ENCODE results near the gene RAD17. TPM values are rescaled to one million over a fixed set of nuclear protein-coding genes. Genes with fewer than 3 reads are reported as not detected.
"Not testable (repeated sequence)": the region's sequence is repeated elsewhere in the genome, so short reads cannot be mapped to it uniquely, and the experiment has no call there.

The RAD17 gene, protein sequence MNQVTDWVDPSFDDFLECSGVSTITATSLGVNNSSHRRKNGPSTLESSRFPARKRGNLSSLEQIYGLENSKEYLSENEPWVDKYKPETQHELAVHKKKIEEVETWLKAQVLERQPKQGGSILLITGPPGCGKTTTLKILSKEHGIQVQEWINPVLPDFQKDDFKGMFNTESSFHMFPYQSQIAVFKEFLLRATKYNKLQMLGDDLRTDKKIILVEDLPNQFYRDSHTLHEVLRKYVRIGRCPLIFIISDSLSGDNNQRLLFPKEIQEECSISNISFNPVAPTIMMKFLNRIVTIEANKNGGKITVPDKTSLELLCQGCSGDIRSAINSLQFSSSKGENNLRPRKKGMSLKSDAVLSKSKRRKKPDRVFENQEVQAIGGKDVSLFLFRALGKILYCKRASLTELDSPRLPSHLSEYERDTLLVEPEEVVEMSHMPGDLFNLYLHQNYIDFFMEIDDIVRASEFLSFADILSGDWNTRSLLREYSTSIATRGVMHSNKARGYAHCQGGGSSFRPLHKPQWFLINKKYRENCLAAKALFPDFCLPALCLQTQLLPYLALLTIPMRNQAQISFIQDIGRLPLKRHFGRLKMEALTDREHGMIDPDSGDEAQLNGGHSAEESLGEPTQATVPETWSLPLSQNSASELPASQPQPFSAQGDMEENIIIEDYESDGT
- 13.4 and 16.6 TPM in 2 replicates for total RNA-seq

GRCh38 chr5:69369340-69370121 is at the start of gene RAD17, which contains the start of the genes AK6 and TAF9:
Gene RAD17 (plus strand): TSS chr5:69369818. CDS start chr5:69372209, 2,391 bp downstream.
Gene AK6 (minus strand): TSS chr5:69369520. CDS start chr5:69369490, 30 bp downstream.
Gene TAF9 (minus strand): TSS chr5:69369520. CDS start chr5:69365737, 3,783 bp downstream.
- DNase-seq (ENCODE audit: low read depth, low spot score), result peak; percentile 64

DNA sequence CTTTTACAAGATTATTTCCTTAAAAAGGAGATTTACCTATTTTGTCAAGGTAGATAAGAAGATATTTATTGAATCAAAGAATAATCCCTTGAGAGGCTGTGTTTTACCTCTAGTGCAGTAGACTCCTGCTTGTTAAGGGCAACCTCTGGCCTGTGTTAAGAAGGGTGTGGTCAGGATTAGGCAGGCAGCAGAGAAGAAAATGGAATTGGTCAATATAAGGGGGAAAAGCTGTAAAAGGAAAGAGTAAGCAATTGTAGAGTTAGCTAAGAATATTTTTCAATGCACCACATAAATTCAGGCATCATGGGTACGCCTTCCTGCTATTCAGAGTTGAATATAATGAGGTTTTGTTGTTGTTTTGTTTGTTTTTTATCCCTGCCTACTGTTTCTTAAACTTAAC is 43.3 kb upstream of the RAD17 start:
- no peak for DNase-seq (ENCODE audit: low read depth, low spot score)

DNA sequence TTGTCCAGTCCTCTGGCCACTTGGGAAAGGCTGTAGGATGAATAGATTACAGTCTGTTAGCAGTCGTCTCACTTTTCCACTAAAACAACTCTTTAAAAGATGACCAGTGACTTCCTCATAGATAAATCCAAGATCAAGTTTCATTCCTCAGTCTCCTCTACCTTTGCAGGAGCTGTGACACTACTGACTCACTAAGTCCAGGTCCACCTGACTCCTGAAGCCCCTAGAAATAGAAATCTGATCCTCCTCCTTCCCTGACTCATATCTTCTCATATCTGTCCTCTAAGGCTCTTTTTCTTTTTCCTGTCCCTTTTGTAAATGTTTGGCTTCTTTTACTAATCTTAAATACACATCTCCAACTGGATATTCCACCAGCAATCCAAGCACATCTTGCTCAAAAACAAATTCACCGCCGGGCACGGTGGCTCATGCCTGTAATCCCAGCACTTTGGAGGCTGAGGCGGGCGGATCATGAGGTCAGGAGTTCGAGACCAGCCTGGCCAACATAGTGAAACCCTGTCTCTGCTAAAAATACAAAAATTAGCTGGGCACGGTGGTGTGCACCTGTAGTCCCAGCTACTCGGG is 39.6 kb upstream of the RAD17 start:
- DNase-seq (ENCODE audit: low read depth, low spot score), result no peak

GRCh38 chr5:69331528-69332445 is 37.8 kb upstream of the RAD17 start:
- no peak for DNase-seq (ENCODE audit: low read depth, low spot score)

DNA sequence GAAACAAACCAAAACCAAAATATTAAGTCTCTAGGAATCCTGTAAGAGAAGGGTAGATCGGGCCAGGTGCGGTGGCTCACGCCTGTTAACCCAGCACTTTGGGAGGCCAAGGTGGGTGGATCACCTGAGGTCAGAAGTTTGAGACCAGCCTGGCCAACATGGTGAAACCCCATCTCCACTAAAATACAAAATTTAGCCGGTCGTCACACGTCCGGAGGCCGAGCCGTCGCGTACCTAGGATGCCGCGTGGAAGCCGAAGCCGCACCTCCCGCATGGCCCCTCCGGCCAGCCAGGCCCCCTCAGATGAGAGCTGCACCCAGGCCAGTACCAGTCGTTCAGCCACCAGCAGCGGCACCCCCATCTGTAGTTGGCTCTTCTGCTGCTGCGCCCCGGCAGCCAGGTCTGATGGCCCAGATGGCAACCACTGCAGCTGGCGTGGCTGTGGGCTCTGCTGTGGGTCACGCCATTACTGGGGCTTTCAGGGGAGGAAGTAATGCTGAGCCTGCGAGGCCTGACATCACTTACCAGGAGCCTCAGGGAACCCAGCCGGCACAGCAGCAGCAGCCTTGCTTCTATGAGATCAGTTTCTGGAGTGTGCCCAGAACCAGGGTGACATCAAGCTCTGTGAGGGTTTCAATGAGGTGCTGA is 35.8 kb upstream of the RAD17 start:
- not testable (repeated sequence) for DNase-seq (ENCODE audit: low read depth, low spot score)

GRCh38 chr5:69334793-69335268 is 34.8 kb upstream of the RAD17 start:
- peak; percentile 35 for DNase-seq (ENCODE audit: low read depth, low spot score)

GRCh38 chr5:69335341-69335935 is 34.2 kb upstream of the RAD17 start:
- no peak for DNase-seq (ENCODE audit: low read depth, low spot score)

DNA sequence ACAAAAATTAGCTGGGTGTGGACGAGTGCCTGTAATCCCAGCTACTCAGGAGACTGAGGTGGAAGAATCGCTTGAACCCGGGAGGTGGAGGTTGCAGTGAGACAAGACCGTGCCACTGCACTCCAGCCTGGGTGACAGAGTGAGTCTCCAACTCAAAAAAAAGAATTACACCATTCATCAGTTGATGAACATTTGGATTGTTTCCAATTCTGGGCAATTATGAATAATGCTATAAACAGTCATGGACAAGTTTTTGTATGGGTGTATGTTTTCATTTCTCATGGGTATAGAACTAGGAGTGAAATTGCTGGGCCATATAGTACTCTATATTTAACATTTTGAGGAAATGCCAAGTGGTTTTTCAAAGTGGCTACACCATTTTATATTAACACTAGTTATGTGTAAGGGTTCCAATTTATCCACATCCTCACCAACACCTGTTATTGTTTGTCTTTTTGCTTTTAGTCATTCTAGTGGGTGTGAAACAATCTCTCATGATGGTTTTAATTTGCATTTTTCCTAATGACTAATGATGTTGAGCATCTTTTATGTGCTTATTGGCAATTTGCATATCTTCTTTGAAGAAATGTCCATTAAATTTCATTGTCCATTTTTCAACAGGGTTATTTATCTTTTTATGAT is 28.0 kb upstream of the RAD17 start:
- no peak for DNase-seq (ENCODE audit: low read depth, low spot score)

DNA sequence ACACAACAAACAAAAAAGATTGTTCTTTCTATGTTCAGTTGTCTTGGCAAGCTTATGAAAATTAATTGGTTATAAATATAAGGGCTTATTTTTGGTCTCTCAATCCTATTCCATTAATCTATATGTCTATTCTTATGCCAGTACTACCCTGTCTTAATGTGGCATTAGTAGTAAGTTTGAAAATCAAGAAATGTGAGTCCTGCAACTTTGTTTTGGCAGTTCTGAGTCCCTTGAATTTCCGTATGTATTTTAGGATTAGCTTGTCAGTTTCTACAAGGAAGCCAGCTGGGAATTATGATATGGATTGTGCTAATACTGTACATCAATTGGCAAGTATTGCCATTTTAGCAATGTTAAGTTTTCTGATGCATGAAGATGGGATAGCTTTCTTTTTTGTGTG is 26.5 kb upstream of the RAD17 start:
- DNase-seq (ENCODE audit: low read depth, low spot score), result no peak

DNA sequence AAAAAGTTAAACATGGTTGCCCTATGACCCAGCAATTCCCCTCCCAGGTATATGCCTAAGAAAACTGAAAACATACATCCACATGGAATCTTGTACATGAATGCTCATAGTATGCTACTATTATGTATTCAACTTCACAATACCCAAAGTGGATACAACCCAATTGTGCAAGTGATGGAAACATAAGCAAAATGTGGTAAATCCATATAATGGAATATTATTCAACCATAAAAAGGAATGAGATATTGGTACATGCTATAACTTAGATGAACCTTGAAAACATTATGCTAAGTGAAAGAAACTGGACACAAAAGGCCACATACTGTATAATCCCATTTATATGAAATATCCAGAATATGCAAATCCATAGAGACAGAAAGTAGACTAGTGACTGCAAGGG is 19.0 kb upstream of the RAD17 start:
- DNase-seq (ENCODE audit: low read depth, low spot score), result no peak

GRCh38 chr5:69359699-69360098 is 9.9 kb upstream of the RAD17 start:
- no peak for DNase-seq (ENCODE audit: low read depth, low spot score)

DNA sequence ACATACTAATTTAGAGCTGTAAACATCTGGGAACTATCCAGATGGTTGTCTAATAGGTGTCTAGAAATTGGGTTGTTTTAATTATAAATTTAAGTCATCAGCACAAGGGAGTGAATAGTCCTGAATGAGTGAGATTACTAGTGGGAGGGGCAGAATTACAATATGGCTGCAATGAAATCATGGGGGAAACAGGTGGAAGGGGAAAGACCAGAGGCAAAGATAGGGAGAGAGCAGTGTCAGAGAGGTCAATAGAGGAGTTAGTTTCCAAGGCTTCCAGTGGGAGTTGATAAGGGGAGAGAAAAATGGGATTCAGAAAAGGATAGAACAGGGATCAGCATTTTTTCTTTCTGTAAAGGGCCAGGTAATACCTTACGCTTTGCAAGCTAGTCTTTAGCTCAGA is 9.2 kb upstream of the RAD17 start:
- DNase-seq (ENCODE audit: low read depth, low spot score), result no peak

DNA sequence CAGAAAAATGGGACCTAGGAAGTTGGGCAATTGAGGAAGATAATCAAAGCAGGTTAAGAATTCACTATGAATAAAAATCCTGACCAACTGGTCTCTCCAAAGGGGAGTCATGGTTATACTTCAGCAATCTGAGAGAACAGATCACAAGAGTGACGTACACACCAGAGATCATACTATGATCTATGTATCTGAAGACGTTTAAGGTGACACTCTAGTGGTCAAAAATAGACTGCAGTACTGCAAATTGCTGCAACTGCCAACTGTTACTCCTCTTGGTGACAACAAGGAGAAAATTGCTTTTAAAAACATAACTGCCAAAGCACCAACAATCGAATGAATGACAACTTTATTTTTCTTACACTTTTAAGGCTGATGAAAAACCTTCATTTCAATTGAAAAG is 5.2 kb upstream of the RAD17 start:
- no peak for DNase-seq (ENCODE audit: low read depth, low spot score)

- DNase-seq (ENCODE audit: low read depth, low spot score), result no peak
Observed at GRCh38 chr5:69364850-69365249, 4.8 kb upstream of the RAD17 start.

- DNase-seq (ENCODE audit: low read depth, low spot score), result no peak
Observed at GRCh38 chr5:69367697-69368279, 1.8 kb upstream of the RAD17 start.

- no peak for DNase-seq (ENCODE audit: low read depth, low spot score)
Observed at GRCh38 chr5:69368458-69369339, 919 bp upstream of the RAD17 start.

- DNase-seq (ENCODE audit: low read depth, low spot score), result not testable (repeated sequence)
Observed at GRCh38 chr5:69370335-69370734, 717 bp downstream of the RAD17 start.
